ENCODE measurements around the gene RAB40B.
"Not testable (repeated sequence)": the region's sequence is repeated elsewhere in the genome, so short reads cannot be mapped to it uniquely, and the experiment has no call there.

RAB40B gene

GRCh38 chr17:82665891-82666290 is 32.6 kb downstream of the RAB40B start:
- FAIRE-seq: no peak

DNA sequence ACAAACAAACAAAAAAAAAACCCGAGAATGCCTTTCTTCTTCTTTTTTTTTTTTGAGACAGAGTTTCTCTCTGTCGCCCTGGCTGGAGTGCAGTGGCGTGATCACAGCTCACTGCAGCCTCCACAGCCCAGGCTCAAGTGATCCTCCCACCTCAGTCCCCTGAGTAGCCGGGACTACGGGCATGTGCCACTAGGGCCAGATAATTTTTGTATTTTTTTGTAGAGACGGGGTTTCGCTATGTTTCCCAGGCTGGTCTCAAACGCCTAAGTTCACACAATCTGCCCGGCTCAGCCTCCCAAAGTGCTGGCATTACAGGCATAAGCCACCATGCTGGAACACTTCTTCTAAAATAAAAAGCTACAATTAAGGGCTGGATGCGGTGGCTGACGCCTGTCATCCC is 33.3 kb downstream of the RAB40B start:
- no peak for FAIRE-seq

GRCh38 chr17:82664701-82665182 is 33.8 kb downstream of the RAB40B start:
- no peak for FAIRE-seq

- no peak for FAIRE-seq
These were observed 34.3 kb downstream of the RAB40B start for GRCh38 chr17:82664276-82664575.

DNA sequence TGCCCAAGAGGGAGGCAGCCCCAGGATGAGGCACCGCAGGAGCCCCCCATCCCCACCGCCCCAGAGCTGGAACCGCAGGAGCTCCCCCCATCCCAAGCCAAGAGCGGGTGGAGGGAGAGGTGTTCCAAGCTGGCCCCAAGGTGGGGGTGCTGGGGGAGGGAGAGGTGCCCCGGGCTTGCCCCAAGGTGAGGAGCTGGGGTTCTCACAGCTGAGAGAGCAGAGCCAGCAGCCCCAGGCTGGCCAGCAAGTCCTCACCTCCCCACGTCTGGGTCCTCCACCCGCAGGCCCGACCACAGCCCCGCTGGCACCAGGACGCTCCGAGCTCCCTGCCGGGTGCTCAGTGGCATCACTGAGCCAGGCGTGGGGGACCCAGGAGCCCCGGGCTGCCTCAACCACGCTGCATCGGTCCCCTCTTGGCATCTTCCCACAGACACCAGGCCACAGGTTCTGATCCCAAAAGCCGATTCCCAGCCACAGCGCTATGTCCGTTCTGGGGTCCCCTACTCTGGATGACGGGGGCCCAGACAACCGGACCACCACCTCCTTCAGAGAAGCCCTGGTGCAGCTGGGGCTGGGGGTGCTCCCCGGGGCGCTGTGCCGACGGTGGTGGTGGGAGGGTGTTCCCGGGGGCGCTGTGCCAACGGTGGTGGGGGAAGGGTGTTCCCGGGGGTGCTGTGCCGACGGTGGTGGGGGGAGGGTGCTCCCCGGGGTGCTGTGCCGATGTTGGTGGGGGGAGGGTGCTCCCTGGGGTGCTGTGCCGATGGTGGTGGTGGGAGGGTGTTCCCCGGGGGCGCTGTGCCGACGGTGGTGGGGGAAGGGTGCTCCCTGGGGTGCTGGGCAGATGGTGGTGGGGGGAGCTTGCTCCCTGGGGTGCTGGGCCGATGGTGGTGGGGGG is 34.9 kb downstream of the RAB40B start:
- no peak for FAIRE-seq

DNA sequence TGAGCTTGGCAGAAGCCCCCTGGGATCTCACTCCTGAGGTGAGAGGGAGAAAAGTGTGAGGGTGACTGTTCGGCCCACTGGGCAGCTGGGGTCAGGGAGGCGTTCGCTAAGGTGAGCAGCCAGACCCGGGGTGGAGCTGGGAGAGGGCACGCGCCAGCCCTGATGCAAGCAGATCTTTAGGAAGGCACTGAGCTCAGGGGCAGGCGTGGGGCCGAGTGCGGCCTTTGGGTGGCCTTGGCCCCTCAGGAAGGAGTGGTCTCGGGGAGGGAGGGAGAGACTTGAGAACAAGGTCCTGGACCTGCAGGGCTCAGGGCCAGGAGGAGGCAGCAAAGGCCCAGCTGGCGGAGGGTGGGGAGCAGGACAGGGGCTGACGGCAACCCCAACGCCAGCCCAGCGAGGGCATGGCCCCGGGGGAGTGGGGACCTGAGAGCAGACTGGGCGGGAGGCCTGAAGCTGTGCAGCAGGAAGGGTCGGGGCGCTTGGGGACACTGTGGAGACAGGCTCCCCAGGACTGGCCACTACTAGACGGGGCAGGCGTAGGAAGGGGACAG is 35.7 kb downstream of the RAB40B start:
- no peak for FAIRE-seq

- no peak for FAIRE-seq
These were observed 36.5 kb downstream of the RAB40B start for GRCh38 chr17:82661717-82662683.

DNA sequence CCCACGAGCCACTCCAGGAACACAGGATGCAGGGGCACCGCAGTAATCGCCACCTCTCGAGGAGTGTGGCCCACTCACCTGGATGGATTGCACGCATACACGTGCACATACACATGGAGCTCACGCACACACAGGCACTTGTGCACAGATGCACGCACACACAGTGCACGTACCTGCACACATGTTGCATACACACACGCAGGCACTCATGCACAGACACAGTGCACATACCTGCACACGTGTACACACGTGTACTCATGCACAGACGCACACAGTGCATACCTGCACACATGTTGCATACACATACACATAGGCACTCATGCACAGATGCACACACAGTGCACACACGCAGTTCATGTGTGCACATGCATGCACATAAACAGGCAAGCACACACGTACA is 38.6 kb downstream of the RAB40B start:
- FAIRE-seq: no peak

GRCh38 chr17:82658796-82659452 is 39.6 kb downstream of the RAB40B start:
- no peak for FAIRE-seq

DNA sequence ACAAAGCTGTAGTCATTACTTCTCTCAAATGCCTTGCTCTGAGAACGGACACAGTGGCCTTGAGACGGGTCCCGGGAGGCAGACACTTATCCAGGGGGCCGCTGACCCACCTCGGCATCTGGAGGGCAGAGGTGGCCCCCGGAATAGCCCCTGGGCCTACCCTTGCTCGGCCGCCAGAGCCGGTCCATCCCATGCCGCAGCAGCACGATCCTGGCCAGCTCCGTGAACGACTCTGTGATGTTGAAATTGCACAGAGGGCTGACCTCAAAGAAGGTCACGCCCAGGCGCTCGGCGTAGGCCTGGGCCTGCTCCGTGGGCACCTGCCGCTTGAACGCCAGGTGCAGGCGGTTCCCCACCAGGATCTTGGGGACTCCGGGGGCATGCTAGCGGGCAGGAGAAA is 40.2 kb downstream of the RAB40B start:
- FAIRE-seq: no peak

DNA sequence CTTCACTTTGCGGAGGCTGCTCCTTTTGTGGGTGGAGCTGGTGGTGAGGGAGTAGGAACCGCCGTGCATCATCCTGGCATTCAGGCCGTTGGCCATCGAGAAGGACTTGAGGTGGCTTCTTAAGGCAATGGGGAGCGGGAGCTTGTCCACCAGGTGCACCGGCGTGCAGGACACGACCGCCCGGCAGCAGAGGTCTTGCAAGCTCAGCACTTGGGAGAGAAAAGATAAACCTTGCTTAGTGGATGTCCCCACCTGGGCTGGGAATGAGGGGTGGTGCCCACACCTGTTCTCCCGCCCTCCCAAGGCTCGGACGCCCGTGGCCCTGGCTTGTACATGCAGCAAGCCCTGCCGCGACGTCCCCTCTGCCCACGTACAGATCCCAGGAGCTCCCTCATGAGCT is 40.6 kb downstream of the RAB40B start:
- no peak for FAIRE-seq

GRCh38 chr17:82656266-82656665 is 42.2 kb downstream of the RAB40B start:
- FAIRE-seq: no peak

GRCh38 chr17:82655523-82655922 is 43.0 kb downstream of the RAB40B start:
- no peak for FAIRE-seq

- no peak for FAIRE-seq
These were observed 43.4 kb downstream of the RAB40B start for GRCh38 chr17:82655038-82655479.

- not testable (repeated sequence) for FAIRE-seq
These were observed 43.9 kb downstream of the RAB40B start for GRCh38 chr17:82654611-82655010.

GRCh38 chr17:82653651-82654528 is 44.6 kb downstream of the RAB40B start:
- FAIRE-seq: no peak

GRCh38 chr17:82650723-82651122 is 47.8 kb downstream of the RAB40B start:
- no peak for FAIRE-seq

- no peak for FAIRE-seq
These were observed 48.8 kb downstream of the RAB40B start for GRCh38 chr17:82649501-82650261.

- FAIRE-seq: no peak
These were observed 49.7 kb downstream of the RAB40B start for GRCh38 chr17:82648742-82649331.

GRCh38 chr17:82648165-82648668 is 50.3 kb downstream of the RAB40B start, which contains the start of gene WDR45B:
WDR45B (minus strand) TSS chr17:82648444; CDS start chr17:82648340, 104 bp downstream.
- FAIRE-seq: no peak

All from A204.1 (cell line).